GM19025 (cell line): ENCODE results near the gene NSUN7.
"Not testable (repeated sequence)": the region's sequence is repeated elsewhere in the genome, so short reads cannot be mapped to it uniquely, and the experiment has no call there.

Experiments
- ATAC-seq: cut with Tn5 transposase; IDR thresholded peaks from one replicate; pipeline ENCODE4 v1.9.1; 2021; ENCODE audit warnings: mild to moderate bottlenecking, low read depth, moderate library complexity; ENCODE audit not compliant: unreplicated experiment

The NSUN7 gene, protein sequence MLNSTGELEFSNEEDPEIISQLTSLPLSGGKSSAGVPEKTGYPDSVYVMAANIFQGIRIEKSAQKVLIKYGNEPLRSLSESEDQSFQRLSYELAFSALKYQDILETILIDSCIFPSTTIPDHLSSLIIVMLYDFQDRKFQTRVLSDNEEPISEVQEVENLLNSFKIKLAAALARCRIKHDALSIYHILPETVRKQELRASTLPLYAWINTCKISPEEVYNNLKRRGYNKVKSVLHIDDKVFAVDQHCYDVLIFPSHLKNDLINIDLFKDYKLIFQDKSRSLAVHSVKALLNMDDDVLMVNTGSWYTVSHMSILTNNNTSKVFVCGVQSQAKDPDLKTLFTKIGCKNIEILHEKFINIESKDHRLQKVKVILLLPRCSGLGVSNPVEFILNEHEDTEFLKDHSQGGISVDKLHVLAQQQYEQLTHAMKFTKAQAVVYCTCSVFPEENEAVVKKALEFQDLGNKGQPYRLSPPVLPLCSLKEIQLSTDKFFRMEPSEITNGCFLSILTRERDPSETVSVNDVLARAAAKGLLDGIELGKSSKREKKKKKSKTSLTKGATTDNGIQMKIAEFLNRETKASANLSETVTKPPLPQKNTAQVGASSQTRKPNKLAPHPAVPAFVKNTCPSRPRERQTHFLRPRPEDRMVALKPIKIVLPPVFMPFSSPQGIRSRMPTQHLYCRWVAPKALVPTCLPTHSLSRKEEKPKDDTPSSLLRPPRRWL

GRCh38 chr4:40749717-40750460, at the start of gene NSUN7:
Gene NSUN7, plus strand, starts transcription at chr4:40749955. Its CDS starts 739 bp downstream, at chr4:40750694.
- no peak for ATAC-seq

DNA sequence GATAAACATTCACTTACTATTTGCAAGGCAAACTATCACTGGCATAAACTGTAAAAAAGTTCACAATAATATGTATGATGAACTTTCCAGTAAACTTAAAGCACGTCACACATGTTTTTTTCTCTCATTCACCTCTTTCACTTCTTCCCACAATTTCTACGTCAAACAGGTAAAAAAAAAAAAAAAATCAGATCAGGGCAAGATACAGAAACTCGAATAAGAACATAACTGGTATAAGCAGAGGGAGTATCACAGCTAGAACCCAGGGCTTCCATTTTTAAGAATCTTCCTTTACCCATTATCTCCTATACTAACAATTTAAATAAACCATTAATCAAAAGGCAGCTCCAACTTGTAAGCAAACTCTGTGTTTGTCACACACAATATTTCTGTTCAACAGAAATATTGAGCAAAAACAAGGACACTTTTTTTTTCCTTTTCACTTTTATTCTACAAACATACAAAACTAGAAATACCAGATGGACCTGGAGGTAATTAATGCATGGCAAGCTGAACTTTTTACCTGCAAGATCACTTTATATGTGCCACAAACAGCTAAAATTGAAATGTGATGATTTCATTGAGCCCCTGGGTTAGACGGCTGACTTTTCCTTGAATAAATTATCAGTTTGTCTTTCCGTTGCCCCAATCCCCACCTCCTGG, 47.5 kb upstream of the NSUN7 start:
- no peak for ATAC-seq

- ATAC-seq = no peak
Observed at GRCh38 chr4:40702800-40703151, 47.0 kb upstream of the NSUN7 start.

GRCh38 chr4:40704073-40704472, 45.7 kb upstream of the NSUN7 start:
- no peak for ATAC-seq

- ATAC-seq = no peak
Observed at GRCh38 chr4:40710484-40711254, 39.1 kb upstream of the NSUN7 start.

- not testable (repeated sequence) for ATAC-seq
Observed at GRCh38 chr4:40713001-40713400, 36.8 kb upstream of the NSUN7 start.

- no peak for ATAC-seq
Observed at GRCh38 chr4:40713798-40714197, 36.0 kb upstream of the NSUN7 start.

DNA sequence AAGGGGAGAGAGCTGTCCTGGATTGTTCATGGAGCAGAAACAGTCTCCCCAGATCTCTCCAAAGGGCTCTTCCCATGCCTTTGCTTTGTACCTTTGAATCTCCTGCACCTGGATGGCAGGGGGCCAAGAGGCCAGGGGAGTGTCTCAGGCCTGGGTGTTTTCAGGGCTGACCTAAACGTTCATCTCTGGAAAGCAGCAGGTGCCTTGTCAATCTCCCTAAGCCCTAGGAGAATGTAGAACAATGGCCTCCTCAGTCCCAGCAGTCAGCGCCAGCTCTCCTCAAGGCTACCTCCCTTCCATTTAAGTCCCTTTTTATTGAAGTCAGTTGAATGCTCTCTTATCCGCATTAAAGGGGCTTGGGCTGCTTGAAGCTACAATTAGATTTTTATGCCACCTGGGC, 31.2 kb upstream of the NSUN7 start:
- ATAC-seq = no peak

- ATAC-seq = peak; percentile 61
Observed at GRCh38 chr4:40719008-40719623, 30.6 kb upstream of the NSUN7 start.

GRCh38 chr4:40720351-40720750, 29.4 kb upstream of the NSUN7 start:
- no peak for ATAC-seq

DNA sequence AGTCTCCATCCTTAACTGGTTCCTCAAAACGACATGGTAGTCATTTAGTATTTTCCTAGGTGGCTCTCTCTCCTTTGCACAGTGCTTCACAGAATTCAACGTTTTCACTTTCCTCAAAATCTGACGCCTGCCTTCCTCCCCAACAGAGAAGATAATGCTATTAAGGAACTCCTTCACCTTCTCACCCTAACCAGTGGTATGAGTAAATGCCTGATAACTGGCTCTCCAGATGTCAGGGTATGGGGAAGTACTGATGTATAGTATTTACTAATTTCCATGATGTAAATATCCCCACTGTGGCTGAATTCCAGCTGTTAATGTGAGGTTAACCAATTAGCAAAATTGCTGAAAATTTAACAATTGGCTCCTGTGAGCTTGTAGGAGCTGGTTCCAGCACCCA, 28.8 kb upstream of the NSUN7 start:
- ATAC-seq = no peak

DNA sequence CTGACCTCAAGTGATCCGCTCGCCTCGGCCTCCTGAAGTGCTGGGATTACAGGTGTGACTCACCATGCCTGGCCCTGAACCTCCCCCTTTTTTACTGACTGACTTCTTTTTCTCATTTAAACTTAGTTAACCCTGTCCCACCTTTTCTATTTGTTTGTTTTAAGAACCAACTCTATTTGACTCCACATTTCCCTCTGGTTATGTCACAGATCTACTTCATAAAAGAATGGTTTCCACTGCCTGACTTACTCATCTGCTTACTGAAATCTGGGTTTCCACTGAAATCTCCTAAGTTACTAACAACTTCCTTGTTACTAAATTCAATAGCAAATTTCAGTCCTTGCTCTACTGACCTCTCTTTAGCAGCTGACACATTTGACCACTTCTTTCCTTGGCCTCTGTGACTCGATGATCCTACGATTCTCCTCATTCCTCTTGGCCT, 28.0 kb upstream of the NSUN7 start:
- ATAC-seq = no peak

DNA sequence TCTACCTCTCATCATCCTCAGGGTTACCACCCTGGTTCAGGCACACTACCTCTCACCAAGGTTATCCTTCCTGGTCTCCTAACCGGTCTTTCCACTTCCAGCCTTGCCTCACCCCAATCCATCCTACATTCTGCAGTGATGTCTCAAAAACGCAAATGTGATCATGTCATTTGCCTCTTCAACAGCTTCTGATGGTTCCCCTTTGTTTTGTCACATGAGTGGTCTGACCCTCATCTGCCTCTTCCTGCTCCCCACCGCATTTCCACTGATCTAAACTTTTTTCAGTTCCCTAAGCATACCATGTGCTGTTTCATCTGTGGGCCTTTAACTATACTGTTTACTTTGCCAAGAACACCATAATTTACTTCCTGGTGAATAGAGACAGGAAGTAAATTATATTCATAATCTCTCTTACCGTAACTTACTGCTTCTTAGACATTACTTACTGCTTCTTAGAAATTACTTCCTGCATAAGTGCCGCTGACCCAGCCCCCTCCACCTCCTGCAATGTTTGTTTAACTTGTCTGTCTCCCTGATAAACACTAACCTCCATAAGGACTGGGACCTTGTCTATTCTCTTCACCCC, 27.1 kb upstream of the NSUN7 start:
- ATAC-seq = peak; percentile 49

DNA sequence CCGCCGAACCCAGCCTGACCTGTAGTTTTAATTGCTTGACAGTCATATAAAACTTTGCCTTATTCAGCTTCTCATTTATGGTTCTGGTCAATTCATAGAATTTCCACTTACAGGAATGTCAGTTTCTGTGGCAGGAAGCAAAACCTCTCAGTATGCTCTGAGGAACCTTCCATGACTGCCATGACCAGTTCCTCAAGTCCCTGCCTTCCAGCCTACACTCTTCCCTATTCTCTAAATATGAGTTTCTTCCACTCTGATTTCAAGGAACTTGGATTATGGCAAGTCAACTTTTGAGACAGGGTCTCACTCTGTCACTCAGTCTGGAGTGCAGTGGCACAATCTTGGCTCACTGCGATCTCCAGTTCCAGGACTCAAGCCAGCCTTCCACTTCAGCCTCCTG, 26.0 kb upstream of the NSUN7 start:
- no peak for ATAC-seq

DNA sequence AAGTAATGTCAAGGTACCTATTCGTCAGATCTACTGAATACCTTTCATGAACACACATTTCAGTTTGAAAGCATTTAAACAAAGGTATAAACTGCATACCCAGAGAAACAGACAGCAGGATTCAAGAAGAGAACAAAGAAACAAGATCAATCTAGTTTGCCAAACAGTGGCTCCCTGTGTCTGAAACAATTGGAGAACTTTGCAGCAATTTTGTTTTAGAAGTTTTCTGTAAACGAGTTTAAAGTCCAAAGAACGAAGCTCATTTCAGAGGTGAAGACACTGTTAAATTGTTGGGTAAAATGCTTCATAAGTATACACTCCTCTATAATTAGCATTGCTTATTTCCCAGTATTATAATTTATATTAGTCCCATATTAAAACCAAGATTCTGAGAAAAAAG, 21.4 kb upstream of the NSUN7 start:
- no peak for ATAC-seq

GRCh38 chr4:40729555-40729954, 20.2 kb upstream of the NSUN7 start:
- no peak for ATAC-seq

DNA sequence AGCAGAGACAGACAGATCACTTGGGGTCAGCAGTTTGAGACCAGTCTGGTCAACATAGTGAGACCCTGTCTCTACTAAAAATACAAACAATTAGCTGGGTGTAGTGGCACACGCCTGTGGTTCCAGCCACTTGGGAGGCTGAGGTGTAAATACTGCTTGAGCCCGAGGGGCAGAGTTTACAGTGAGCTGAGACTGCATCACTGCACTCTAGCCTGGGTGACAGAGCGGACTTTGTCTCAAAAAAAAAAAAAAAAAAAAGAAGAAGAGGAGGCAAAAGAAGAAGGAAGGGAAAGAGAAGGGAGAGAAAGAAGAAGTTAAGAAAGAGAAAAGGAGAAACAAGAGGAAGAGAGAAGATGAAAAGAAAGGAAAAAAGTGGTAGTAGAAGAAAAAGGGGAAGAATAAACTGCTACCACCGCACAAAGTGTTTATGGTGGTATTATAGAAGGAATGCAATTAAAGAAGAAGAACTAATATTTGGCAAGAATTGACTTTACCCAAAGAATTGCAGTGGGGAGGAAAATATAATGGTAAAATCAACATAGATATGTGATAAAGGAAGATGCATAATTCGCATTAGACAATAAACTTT, 19.6 kb upstream of the NSUN7 start:
- no peak for ATAC-seq

- no peak for ATAC-seq
Observed at GRCh38 chr4:40731361-40731760, 18.4 kb upstream of the NSUN7 start.

DNA sequence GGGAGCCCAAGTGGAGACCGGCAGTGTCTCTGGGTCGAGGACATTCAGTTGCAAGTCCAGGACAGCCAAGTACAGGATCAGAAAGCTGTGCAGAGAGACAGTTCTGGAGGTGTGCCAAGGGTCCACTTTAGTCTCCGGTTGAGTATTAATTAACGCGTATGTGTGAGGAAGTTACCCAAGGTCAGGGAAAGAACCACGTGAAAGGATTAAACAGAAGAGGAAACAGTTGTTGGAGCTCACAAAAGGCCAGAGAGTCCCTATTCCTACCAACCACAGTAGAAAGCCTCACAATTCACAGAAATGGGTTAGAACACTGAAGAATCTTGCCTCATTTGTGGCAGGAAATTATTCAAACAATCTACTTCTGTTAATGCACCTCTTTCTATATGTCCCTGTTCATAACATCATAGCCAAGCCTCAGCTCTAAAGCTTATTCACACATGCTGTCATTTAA, 17.9 kb upstream of the NSUN7 start:
- ATAC-seq = no peak
